Kidney glomerular epithelial cell (primary cell): ENCODE data around the gene SACM1L.

Source experiments
- DNase-seq: peaks from one replicate; lab custom pipeline; 2025; lab: John Stamatoyannopoulos, UW

The SACM1L gene

GRCh38 chr3:45688882-45689786 lies at the start of gene SACM1L:
SACM1L (plus strand) TSS chr3:45689396; CDS start chr3:45689466, 70 bp downstream.
- DNase-seq: peak; percentile 99

- no peak for DNase-seq
Measured at GRCh38 chr3:45640091-45640507, 49.1 kb upstream of the SACM1L start.

DNA sequence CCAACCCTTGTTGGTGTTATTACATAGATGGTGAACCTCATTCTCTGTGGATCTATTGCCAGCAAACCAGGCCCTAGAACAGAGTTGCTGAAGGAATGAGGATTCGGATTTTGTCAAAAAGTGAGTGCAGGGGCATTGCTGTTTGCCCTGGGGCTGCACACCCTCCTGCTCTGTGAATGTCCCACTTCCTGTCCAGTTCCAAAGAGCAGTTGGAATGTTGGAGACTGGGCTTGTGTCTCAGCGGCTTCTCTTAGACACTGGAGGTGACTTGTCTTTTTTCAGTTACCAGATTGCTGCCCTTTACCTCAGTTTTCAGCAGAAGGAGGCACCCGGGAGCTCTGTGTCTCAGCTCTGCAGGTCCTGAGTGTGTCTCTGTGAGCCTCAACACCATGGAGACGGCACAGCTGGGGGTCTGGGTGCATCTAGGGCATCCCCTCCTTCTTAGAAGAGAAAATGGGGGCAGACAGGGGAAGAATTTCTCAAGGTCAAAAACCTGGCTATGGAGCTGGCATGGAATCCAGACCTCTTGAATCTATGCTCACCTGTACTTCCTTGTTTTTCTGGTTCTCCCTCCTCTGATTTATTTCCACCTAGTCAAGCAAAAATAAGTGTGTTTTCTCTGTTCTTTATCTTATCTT lies 48.4 kb upstream of the SACM1L start:
- DNase-seq: no peak

DNA sequence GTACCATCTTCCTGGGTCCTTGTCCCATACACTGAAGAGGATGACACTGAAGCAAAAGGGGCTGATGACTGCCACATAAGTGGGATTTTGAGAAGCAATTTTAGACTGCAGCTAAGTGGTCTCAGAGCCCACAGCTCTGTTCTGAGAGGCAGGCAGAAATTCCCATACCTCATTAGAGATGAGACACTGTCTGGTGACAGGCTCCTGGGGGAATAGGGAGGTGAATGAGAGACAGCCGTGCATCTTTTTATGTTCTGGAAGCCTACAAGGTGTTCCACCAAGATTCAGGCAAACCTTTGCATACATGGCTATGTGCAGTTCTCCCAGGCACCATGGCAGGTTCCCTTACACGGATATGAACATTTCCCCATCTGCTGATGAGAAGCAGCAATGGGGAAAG lies 47.4 kb upstream of the SACM1L start:
- no peak for DNase-seq

DNA sequence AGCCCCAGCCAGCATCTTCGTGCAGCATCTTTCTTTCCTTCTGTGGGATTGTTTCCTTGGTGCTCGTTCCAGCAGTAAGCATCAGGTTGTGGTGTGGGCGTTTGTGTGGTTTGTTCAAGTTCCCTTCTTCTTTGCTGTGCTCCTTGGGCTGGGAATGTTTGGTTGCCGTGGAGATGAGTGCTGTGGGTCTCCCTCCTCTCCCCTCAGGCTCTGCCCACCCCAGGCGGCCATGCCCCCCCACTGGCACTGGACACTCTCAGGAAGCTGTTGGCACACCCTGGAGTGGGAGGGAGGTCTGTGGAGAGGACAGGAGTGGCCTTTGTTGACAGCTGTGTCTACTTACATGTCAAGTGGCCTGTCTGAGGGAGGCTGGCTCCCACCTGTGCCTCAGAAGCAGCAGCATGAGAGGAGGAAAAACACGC lies 46.5 kb upstream of the SACM1L start:
- peak; percentile 64 for DNase-seq

DNA sequence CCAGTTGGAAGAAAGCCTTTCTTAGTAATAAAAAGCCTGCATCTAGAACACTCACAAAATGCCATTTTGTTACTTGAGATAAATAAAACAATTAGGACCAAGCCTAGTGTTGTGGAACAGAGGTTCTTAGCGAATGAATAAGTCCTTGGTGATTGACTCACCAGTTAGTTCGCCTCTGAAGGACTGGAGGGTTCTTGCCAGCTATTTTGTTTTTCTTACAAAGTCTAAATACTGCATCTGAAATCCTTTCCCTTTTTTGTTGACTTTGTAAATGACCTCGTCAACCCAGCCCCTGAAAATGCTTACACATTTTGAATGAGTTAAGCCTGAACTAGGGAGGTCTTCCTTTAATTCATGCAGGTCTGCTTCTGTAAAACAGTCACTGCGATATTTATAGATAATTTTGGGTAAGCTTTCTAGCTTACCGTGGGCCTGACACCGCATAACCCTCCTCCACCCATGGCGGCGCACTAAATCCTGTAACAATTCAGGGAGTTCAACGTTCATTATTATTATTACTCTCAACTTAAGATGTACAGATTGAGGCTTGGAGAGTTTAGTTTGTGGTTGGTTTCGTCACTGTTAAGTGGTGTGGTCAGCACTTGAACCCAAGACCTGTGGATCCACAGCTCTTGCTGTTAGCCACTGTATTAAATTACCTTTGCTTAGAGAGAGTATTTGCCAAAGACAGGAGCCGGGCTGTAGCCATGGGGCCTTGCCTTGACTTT lies 45.0 kb upstream of the SACM1L start:
- peak; percentile 73 for DNase-seq

GRCh38 chr3:45644791-45645201 lies 44.4 kb upstream of the SACM1L start:
- peak; percentile 41 for DNase-seq

DNA sequence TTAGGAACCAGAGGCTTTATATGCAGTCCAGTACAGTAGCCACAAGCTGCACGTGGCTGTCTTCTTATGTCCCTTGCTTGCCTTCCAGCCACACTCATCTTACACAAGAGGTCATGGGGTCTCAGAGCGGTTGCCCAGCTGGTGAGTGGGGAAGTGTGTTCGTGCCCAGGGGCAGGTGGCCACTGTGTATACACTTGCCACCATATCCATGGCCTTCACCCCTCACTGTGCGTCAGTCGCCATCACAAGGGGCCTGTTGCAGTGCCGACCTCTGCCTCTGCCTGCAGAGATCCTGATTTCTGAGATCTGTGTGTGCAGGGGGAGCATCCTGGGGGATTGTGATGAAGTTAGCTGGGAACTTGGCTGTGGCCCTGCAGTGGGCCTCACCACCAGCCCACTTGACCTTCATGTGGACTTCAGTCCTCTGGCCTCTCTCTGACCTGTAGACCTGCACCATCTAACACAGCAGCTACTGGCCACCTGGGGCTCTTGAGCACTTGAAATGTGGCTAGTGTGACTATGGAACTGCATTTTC lies 43.1 kb upstream of the SACM1L start:
- no peak for DNase-seq

DNA sequence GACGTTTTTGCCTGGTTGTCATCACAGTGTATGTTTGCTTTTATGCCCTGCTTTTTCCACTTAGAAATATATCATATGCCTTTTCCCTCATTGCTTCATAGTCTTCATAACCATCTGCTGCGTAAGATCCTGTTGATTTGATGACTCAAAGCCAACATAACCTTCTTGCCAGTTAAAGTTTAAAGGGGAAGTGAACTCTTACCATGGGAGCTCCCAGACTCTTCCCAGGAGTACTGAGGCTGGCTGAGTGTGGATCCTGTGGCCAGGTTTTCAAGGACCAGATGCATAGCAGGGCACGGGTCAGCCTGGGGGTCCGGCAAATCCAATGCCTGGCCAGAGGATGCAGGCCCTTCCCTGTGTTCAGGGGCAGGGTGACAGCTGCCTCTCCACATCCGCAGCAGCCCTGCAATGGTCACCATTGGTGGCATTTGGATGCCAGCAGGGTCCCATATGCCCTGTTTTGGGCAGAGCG lies 42.0 kb upstream of the SACM1L start:
- peak; percentile 81 for DNase-seq

DNA sequence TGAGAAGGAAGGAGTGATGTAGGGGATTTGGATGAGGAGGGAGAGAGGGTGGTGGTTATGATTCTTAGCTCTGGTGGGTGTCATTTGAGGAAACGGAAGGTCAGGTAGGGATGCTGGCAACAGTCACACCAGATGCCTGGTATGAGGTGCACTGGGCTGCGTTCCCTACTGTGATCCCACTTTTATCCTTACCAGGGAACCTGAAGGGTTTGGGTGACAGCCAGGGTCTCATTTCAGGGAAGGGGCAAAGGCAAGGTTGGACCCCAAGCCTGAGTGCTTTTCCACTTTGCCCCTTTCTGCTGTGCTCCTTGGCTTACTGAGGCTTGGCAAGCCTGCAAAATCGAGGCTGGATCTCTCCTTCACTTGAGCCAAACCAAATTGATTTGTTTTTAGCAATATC lies 36.0 kb upstream of the SACM1L start:
- DNase-seq: no peak

DNA sequence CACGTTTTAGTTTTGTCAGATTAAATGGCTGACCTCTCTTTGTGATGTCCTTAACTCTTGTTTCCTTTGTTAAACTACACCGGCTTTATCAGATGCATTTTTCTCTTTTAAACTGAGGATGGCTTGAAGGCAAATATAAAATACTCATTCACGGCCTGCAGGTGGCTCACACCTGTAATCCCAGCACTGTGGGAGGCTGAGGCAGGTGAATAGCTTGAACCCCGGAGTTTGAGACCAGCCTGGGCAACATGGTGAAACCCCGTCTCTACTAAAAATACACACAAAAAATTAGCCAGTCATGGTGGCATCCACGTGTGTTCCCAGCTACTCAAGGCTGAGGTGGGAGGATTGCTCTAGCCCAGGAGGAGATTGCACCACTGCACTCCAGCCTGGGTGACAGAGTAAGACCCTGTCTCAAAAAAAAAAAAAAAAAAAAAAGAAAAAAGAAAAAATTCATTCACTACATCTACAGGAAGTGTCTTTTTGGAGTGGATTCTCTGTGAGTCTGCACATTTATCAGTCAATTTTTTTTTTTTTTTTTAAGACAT lies 34.7 kb upstream of the SACM1L start:
- no peak for DNase-seq

- DNase-seq: no peak
Measured at GRCh38 chr3:45655906-45656305, 33.3 kb upstream of the SACM1L start.

DNA sequence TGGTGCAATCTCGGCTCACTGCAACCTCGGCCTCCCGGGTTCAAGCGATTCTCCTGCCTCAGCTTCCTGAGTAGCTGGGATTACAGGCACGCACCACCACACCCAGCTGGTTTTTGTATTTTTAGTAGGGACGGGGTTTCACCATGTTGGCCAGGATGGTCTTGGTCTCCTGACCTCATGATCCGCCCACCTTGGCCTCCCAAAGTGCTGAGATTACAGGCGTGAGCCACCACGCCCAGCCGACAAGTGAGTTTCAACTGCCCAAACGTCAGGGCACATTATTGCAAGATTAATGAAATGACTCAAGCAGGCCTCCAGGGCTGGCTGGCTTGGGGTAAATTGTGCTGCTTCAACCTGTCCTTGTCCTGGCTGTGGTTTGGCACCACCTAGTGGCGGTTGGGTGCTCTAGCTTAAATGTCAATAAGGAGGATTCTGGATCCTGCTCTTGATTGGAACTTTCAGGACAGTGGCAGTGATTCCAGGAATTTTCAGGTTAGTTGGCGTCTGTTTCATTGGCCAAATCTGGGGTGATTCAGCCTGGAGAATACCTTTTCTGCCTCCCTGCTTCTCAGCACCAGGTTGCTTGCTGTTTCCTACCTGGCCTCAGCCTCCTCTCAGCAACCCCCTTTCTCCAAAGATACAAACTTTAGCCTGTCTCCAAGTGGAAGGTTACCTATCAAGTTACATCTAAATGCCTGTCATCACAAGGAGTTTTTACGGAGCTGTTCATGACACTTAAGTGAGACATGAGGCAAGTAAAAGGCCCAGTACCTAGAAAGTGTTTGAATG lies 32.4 kb upstream of the SACM1L start:
- DNase-seq: peak; percentile 88

GRCh38 chr3:45657853-45658252 lies 31.3 kb upstream of the SACM1L start:
- DNase-seq: no peak

GRCh38 chr3:45659661-45660566 lies 29.3 kb upstream of the SACM1L start:
- no peak for DNase-seq

DNA sequence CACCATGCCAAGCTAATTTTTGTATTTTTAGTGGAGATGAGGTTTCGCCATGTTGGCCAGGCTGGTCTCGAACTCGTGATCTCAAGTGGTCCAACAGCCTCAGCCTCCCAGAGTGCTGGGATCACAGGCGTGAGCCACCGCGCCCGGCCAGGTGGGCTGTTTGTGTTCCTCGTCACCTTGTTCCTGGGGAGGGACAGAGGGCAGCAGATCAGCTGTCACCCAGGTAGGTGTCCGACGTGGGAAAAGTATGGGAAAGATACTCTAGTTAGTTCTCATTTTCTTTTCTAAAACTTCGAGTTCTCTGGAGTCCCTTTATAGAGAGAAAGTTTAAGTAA lies 28.7 kb upstream of the SACM1L start:
- no peak for DNase-seq

DNA sequence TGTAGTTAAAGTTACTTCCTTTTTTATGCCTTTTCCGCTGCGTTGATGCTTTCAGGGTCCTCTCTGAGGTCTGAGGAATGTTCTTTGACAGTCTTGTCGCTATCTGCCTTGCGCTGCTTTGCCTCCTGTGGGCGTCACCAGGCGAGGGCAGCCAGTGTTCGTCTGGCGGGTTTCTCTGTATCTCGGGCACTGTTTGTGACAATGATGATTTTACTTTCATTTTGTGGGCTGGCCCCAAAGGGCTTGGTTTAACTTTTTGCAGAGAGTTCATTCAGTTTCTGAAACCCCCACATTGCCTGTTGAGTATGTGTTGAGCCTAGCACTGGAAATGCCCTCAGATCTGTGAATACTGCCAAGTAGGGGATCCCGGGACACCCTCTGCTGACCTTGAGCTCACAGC lies 24.6 kb upstream of the SACM1L start:
- no peak for DNase-seq

DNA sequence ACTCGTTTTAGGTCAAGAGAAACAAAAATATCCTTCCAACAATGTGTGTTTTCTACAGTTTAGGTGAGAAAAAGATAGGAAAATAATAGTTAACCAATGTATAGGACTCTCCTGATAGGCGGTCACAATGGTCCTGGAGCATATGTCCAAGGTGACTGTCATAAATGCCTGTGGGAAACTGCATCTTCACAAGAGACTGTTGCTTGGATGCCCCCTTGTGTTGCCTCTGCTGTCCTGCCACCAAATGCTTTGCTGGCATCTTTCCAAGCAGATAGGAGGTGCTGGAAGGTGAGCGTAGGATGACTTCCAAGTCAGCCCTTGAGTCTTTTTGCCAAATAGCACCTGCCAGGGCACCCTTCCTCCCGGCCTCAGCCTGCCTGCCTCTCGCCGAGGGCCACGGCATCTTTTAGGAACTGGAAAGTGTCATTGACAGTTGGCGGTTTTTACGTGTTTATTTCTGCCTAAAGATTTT lies 24.1 kb upstream of the SACM1L start:
- DNase-seq: peak; percentile 26

DNA sequence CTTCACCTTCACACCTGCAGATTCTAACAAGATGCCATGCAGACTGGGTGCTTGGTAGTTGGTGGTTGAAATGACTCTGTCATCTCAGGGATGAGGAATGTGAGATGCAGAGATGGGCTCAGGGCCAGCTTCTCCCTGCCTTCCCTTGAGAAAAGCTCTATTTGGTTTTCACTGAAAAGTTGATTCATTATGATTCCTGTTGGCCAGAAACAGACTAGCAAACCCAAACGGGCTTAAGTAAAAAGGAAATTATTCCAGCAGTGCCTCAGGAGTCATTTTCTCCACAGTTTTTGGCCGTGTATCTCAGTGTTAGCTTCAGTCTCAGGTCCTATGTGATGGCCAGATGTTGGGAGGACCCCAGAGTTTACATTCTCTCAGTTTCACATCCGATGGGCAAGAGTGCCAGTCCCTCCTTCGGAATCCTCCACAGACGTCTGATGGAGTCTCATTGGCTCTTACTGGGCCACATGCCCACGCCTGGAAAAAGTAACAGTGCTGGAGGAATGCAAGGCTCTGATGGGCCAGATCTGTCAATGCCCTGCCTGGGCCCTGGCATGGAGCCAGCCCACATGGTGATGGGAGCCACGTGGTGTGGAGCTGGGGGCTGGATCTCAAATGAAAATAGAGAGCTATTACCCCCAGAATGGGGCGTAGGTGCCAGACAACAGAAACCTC lies 22.3 kb upstream of the SACM1L start:
- DNase-seq: no peak

- no peak for DNase-seq
Measured at GRCh38 chr3:45667569-45667934, 21.6 kb upstream of the SACM1L start.
